HG03432 (cell line): ENCODE results near the gene HCRTR2.
"Not testable (repeated sequence)": the region's sequence is repeated elsewhere in the genome, so short reads cannot be mapped to it uniquely, and the experiment has no call there.

Experiments used
- ATAC-seq: cut with Tn5 transposase; IDR thresholded peaks from one replicate; pipeline ENCODE4 v1.9.1; 2021; ENCODE audit warnings: mild to moderate bottlenecking, moderate library complexity; ENCODE audit not compliant: unreplicated experiment

HCRTR2 gene

DNA sequence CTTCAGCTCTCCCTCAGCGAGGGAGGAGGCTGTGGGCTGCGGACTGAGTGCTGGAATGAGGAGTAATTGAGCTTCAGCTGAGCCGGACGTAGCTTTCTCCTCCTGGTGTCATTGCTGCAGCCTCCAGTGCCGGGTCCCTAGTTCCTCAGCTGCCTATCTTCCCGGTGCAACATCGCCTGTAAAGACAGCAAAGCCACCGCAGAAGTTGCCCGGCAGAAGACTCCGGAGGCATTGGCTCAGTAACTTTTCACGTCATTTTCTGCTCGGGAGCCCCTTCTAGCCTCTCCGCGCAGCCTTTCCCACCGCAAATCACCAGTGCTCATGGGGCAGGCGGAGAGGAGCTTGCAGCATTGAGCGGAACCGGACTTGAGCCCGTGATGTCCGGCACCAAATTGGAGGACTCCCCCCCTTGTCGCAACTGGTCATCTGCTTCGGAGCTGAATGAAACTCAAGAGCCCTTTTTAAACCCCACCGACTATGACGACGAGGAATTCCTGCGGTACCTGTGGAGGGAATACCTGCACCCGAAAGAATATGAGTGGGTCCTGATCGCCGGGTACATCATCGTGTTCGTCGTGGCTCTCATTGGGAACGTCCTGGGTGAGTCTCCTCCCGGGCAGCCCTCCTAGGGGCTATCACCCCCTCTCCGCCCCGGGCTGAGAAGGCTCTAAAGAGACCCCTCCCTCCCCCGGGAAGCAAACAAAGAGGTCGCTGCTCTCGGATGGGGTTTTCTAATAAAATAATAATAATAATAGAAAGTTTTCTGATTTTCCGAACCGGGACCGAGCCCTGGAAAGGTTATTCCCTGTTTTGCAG, at the start of gene HCRTR2:
Gene HCRTR2 (plus strand): TSS at position 305 of the 816 bp plus-strand sequence. CDS start 73 bp downstream, at position 378.
- no peak for ATAC-seq

DNA sequence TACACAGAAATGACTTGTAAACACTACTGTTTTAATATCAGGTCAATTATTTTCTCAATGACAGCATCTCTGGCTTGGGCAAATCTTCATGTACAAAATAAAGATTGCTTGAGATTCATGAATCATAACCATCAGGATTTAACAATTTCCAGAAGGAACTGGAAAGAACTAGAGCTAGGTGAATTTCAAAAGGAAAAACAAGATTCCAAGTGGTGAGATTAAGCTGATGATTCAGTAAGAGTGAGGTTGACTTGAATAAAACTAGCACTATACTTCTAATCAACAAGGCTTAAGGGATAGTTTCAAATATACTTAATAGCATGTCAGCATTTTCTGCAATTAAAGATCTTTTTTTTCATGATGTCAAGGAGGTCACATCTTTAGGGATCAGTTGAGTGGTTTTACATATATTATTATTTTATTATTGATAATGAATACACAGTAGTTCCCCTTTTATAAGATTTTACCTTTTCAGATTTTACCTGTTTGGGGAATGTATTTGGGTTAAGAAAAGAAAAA, 43.5 kb upstream of the HCRTR2 start:
- no peak for ATAC-seq

- no peak for ATAC-seq
Observed at GRCh38 chr6:55131616-55132015, 42.7 kb upstream of the HCRTR2 start.

GRCh38 chr6:55136916-55137315, 37.4 kb upstream of the HCRTR2 start:
- no peak for ATAC-seq

GRCh38 chr6:55137929-55138693, 36.2 kb upstream of the HCRTR2 start:
- ATAC-seq, result no peak

- no peak for ATAC-seq
Observed at GRCh38 chr6:55141611-55142010, 32.7 kb upstream of the HCRTR2 start.

DNA sequence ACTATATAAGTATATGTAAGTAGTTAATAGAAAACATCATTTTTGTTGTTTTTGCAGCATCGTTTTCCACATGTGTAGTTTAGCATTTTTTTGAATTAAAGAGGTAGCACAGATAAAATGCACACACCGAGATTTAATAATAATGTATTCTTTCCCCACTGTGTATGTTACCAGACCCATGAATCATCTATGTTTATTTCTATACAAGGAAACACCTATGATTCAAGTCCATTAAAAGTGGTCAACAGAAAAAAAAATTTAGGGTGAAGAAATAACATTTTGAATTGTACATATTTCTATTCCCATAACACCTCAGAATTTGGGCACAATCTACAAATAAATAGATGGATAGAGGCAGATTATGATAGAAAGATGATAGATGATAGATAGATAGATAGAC, 31.7 kb upstream of the HCRTR2 start:
- ATAC-seq, result no peak

DNA sequence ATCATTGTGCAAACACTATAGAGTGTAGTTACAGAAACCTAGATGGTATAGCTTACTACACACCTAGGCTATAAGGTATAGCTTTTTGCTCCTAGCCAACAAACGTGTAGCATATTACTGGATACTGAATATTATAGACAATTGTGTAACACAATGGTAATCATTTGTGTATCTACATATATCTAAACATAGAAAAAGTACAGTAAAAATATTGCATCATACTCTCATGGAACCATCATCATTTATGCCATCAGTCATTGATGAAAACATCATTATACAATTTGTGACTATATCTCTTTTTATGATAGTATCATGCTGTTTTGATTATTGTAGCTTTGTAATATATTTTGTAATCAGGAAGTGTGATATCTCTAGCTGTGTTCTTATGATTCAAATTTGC, 21.0 kb upstream of the HCRTR2 start:
- no peak for ATAC-seq

- not testable (repeated sequence) for ATAC-seq
Observed at GRCh38 chr6:55158784-55159183, 15.5 kb upstream of the HCRTR2 start.

DNA sequence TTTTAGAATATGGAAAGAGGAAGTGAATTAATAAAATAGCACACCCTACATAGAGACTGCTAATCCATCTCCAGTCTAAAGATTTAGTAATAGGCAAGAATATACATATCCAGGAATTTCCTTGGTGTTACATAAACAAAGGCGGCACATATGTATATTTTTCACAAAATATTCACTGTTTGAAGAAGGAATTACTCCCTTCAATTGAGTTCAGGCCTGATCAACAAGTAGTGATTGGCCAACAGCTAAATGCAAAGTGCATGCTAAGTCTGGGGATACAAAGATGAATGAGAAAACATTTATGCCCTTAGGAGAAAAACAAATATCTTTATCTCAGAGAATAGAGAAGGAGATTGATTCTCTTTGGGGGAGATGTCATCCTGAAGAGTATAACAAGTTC, 6.5 kb upstream of the HCRTR2 start:
- ATAC-seq, result no peak

DNA sequence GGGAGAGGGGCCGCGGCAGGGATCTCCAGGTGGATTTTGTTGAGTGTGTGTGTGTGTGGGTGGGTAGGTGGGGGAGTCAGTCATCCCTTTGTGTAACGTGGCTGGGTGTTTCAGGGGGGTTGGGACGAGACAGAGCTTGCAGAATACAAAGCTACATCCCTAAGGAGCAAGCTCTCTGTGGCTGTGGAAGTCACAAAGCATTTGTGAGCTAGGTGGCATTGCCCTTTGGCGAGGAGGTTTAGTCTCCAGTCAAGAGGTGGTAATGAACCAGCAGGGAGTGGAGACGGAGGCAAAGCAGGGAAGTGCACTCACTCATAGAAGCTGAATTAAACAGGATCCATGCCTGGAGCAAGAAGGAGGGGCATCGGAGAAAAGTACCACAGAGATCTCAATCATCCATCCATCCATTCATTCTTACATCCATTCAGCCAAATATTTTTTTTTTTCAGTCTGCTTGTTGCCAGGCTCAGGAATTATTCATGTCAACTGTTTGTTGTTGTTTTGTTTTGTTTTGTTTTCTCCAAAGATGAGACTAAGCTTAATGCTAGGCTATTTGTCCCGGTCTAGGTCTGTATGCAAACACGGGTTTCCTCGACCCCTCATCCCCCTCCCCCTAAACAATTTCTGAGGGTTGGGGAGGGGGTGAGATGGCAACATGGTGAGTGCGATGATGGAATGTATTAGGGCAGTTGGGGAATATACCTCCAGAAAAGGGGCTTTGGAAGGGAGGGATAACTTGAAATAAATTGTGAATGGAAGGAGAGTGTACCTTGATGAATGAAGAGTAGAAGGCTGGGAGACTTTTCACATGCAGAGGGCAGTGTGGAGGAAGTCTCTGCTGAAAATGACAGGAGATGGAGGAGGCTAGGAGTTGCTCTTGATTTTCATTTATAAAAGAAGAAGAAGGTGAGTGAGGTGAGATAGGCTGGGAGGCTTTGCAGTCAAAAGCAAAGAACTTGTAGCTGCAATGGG, 1.0 kb downstream of the HCRTR2 start:
- no peak for ATAC-seq

DNA sequence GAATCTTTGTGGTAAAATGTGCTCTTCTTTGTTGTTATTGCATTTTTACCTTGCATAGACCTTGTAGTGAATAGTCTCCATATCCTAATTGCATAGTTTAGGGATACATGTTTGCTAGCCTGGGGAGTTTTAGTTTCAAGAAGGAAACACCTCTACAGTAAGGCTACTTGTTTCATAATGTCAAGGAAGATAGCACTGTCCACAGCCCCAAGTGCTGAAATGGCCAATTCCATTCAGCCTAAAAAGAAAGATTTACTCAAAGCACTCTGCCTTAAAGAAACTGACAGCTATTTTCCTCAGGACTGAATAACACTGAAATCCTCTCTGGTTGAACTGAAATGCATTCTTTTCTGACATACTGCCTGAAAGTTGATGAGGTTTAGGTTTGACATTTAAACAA, 2.6 kb downstream of the HCRTR2 start:
- no peak for ATAC-seq

DNA sequence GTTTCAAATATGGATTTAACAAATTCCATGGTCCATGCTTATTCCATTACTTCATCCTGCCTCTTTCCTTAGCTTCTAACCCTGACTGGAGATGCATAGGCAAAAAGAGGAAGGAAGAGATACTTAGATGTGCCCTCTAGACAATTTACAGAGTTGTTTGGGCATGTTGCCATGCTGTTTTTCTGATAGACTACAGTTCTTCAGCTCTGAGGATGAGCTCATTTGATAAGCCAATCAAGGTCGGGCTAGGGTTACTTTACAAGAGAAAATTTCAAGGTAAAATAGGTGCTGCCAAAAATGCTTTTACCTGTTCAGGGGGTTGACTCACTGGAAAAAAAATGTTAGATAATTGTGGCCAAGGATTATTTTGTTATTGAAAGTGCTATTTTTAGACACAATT, 5.9 kb downstream of the HCRTR2 start:
- no peak for ATAC-seq

- ATAC-seq, result no peak
Observed at GRCh38 chr6:55182016-55182650, 7.8 kb downstream of the HCRTR2 start.

GRCh38 chr6:55184782-55185530, 10.6 kb downstream of the HCRTR2 start:
- ATAC-seq, result no peak

DNA sequence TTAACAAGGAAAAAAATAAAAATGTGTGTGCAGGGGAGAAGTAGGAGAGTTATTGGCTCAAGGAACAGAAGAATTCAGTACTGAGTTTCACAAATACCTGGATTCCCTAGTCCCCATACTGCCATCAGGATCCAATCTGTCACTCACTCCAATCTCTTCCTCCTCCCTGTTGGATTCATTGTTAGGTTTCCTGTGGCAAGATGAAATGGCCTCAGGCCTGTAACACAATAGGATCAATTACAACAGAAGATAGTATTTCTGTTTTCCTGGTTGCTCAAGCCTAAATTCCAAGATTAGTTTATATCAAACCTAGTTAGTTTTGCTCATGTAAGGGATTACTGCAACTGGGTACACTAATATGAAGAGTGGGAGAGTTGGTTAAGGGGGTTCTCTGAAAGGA, 24.4 kb downstream of the HCRTR2 start:
- no peak for ATAC-seq

- no peak for ATAC-seq
Observed at GRCh38 chr6:55199239-55199638, 24.9 kb downstream of the HCRTR2 start.

DNA sequence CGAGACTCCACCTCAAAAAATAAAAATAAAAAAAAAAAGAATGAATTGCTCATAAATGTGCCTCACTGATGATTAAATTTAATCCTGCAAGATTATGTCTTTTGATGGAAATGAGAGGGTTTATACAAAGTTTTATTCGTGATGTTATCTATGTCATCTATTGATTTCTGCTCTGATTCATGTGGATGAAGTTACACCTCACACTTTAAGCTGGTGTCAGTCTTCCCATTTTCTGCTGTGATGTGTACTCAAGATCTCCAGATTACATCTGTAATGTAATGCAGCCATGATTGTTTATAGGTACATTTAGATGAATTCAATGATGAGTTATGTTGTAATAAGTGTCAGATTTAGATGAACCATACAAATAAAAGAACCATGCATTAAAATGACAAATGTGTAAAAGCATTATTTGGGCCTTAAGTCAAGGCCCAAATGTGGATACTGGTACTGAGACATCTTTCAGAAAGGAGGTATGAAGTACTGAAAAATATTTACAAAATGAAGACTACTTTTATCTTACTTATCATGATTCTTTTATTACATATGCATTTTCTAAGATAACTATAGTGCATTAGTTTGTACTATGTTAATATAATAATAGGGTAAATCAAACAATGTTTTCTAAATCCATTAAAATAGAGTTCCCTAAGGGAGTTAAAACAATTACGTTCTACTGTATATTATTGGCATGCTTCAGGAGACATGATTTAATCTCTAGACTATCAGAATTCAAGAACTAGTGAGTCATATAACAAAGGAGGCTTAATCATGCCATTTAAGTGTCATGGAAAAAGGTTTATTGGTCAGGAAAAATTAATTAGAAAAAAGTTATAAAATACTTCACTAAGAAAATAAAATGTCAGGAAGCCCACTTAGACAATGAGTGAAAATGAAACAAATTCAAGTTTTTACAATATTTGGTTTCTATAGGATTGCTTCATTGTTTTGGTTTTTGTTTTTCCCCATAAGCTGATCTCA, 34.5 kb downstream of the HCRTR2 start:
- no peak for ATAC-seq
